ENCODE data around the gene SOX6.

The SOX6 gene

GRCh38 chr11:16099343-16099900 is 256.9 kb downstream of the SOX6 start:
- no peak overlapping the region for H3K4me3 Mint-ChIP-seq
- H3K36me3 Mint-ChIP-seq (ENCODE audit: low read depth), result peaks cover 20% of the 10 kb centered on the region
- TF ChIP-seq, protein P1, sequence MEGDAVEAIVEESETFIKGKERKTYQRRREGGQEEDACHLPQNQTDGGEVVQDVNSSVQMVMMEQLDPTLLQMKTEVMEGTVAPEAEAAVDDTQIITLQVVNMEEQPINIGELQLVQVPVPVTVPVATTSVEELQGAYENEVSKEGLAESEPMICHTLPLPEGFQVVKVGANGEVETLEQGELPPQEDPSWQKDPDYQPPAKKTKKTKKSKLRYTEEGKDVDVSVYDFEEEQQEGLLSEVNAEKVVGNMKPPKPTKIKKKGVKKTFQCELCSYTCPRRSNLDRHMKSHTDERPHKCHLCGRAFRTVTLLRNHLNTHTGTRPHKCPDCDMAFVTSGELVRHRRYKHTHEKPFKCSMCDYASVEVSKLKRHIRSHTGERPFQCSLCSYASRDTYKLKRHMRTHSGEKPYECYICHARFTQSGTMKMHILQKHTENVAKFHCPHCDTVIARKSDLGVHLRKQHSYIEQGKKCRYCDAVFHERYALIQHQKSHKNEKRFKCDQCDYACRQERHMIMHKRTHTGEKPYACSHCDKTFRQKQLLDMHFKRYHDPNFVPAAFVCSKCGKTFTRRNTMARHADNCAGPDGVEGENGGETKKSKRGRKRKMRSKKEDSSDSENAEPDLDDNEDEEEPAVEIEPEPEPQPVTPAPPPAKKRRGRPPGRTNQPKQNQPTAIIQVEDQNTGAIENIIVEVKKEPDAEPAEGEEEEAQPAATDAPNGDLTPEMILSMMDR (IDR thresholded peaks at IDR 0.05), result no peak
- no peaks in the 10 kb centered on the region for H3K4me1 Mint-ChIP-seq
- H3K27me3 Mint-ChIP-seq (ENCODE audit: low read depth, poor library complexity), result peaks cover 3% of the 10 kb centered on the region
- peaks cover 21% of the 10 kb centered on the region for H3K9me3 Mint-ChIP-seq
- DNase-seq, result no peak
- no peak overlapping the region for H3K27ac Mint-ChIP-seq

DNA sequence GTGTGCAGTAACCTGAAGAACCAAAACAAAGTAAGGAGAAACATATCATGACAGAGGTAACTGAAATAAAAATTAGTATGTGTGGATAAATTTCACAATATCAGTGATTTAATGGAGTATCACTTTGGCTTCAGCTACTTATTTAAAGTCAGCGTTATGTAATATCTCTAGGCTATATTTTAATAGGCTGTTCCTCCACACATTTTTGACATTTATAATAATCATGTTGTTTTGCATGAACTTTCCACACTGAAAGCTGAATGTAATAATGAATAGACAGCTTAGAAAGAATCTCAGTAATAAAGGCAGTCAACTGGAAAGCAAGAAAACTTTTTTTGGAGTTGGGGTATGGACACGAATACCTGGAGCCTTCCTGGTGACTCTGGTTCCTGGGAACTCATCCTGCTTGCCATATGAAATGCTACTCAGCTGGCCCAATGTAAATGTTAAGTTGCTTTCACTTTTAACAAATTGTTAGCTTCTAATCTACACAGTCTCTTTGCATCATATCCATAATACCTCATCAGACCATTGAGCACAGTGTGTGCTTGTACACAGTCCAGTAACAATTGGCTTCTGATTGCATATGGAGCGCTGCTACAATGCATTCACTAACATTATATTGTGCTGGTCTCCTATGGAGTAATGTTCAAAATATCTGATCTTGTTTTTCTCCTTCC is 257.7 kb downstream of the SOX6 start:
- Mint-ChIP-seq H3K4me3 (no peak overlapping the region), H3K4me1 (peaks cover 8% of the 10 kb centered on the region), H3K9me3 (peaks cover 14% of the 10 kb centered on the region), H3K36me3 (ENCODE audit: low read depth) (peaks cover 16% of the 10 kb centered on the region), H3K27me3 (ENCODE audit: low read depth, poor library complexity) (peaks cover 3% of the 10 kb centered on the region), H3K27ac (no peak overlapping the region)
- TF ChIP-seq, protein P1 (IDR thresholded peaks at IDR 0.05), result no peak
- no peak for DNase-seq

- Mint-ChIP-seq H3K27ac (no peak overlapping the region), H3K4me1 (peaks cover 9% of the 10 kb centered on the region)
Observed at GRCh38 chr11:16097543-16097942, 258.8 kb downstream of the SOX6 start.

GRCh38 chr11:16096336-16096735 is 260.0 kb downstream of the SOX6 start:
- Mint-ChIP-seq H3K4me3 (no peak overlapping the region), H3K27ac (no peak overlapping the region), H3K4me1 (peaks cover 9% of the 10 kb centered on the region), H3K9me3 (no peaks in the 10 kb centered on the region), H3K36me3 (ENCODE audit: low read depth) (peaks cover 3% of the 10 kb centered on the region), H3K27me3 (ENCODE audit: low read depth, poor library complexity) (no peaks in the 10 kb centered on the region)
- TF ChIP-seq, protein P1 (IDR thresholded peaks at IDR 0.05), result no peak
- no peak for DNase-seq

More at GRCh38 chr11:16097543-16097942, 258.8 kb downstream of the SOX6 start:
- Mint-ChIP-seq H3K36me3 (ENCODE audit: low read depth) (peaks cover 5% of the 10 kb centered on the region), H3K9me3 (peaks cover 2% of the 10 kb centered on the region), H3K4me3 (no peak overlapping the region), H3K27me3 (ENCODE audit: low read depth, poor library complexity) (no peaks in the 10 kb centered on the region)
- TF ChIP-seq, protein P1 (IDR thresholded peaks at IDR 0.05), result no peak
- DNase-seq, result no peak

DNA sequence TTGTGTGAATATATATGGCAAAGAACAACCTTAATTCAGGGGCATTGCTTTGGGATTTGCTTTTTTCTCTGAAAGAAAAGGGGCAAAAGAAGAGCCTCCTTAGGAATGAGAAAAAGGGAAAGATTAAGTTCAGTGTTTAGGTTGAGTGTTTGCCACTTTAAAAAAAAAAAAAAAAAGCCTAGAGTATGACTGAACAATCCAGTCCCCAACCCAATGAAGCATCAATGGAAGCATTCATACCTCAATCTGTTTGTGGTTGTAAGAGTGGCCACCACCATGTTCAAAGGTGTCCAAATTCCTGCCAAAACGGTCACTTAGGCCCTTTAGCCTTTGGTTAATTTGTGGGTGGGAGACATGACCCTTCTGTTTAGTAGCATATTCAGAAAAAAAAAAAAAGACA is 260.6 kb downstream of the SOX6 start:
- Mint-ChIP-seq H3K4me1 (peaks cover 9% of the 10 kb centered on the region), H3K27me3 (ENCODE audit: low read depth, poor library complexity) (no peaks in the 10 kb centered on the region)
- DNase-seq, result no peak

More for the DNA sequence above, 260.6 kb downstream of the SOX6 start:
- TF ChIP-seq, protein P1 (IDR thresholded peaks at IDR 0.05), result no peak
- no peak overlapping the region for H3K27ac Mint-ChIP-seq
- H3K36me3 Mint-ChIP-seq (ENCODE audit: low read depth), result peaks cover 3% of the 10 kb centered on the region
- no peaks in the 10 kb centered on the region for H3K9me3 Mint-ChIP-seq
- H3K4me3 Mint-ChIP-seq, result no peak overlapping the region

Measured in nephron progenitor cell (in vitro differentiated cells).